Kidney epithelial cell (primary cell): ENCODE data around the gene USF2. TPM values are rescaled to one million over a fixed set of nuclear protein-coding genes. Genes with fewer than 3 reads are reported as not detected.

ENCODE experiments used
- DNase-seq: peaks from one replicate; pipeline ENCODE4 v3.0.0-alpha.2; 2010; ENCODE audit warnings: low read depth
- H3K27me3 ChIP-seq: 2 replicates; pipeline ENCODE4 v1.6.0; 2011; ENCODE audit warnings: low read length; ENCODE audit not compliant: control insufficient read depth, insufficient read depth
- H3K36me3 ChIP-seq: 2 replicates; pipeline ENCODE4 v1.5.1; 2011; ENCODE audit warnings: low read length; ENCODE audit not compliant: control insufficient read depth, insufficient read depth
- H3K4me3 ChIP-seq: 2 replicates; pipeline ENCODE4 v1.5.1; 2011; ENCODE audit warnings: low read depth, mild to moderate bottlenecking, control low read depth, low read length
- CTCF ChIP-seq: IDR thresholded peaks from 2 replicates; pipeline ENCODE4 v1.5.1; 2011; ENCODE audit warnings: mild to moderate bottlenecking, moderate library complexity, low read length, control low read depth, inconsistent platforms; ENCODE audit not compliant: insufficient read depth, poor library complexity, severe bottlenecking
- total RNA-seq: library from RNA; depleted of rRNA; stranded (reverse); fragments of >200 nt; gene quantifications from 2 replicates; pipeline ENCODE4 v1.2.3, GENCODE V29; 2015

USF2 gene
- total RNA-seq, 1 donor from 2014 or later, result 95.1 TPM

DNA sequence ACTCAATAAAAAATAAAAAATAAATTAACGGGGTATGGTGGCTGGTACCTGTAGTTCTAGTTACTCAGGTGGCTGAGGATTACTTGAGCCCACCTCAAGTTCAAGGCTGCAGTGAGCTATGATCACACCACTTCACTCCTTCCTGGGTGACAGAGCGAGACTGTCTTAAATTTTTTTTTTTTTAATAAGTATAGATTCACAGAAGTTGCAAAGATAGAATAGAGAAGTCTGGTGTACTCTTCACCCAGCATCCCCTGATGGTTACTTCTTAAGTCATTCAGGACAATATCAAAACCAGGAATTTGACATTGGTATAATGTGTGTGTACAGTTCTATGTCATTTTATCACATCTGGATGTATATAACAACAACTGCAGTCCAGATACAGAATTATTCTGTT is 52.5 kb downstream of the USF2 start:
- no peak for TF ChIP-seq CTCF
- Histone ChIP-seq H3K27me3 (no peaks in the 10 kb centered on the region), H3K4me3 (no peak overlapping the region), H3K36me3 (no peaks in the 10 kb centered on the region)
- DNase-seq, result no peak

DNA sequence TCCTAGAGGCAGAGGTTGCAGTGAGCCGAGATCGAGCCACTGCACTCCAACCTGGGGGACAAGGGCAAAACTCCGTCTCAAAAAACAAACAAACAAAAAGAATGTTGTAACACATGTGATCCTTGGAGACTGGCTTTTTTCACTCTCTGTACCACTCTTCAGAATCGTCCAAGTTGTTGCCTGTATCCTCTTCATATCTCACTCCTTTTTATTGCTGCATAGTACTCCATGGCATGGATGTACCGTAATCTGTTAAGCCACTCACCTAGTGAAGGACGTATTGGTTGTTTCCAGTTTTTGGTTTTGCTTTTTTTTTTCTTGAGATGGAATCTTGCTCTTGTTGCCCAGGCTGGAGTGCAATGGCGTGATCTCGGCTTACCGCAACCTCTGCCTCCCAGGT is 53.3 kb downstream of the USF2 start:
- no peak for DNase-seq
- H3K4me3 ChIP-seq, result no peak overlapping the region
- no peaks in the 10 kb centered on the region for H3K36me3 ChIP-seq
- TF ChIP-seq CTCF, result no peak
- no peaks in the 10 kb centered on the region for H3K27me3 ChIP-seq

DNA sequence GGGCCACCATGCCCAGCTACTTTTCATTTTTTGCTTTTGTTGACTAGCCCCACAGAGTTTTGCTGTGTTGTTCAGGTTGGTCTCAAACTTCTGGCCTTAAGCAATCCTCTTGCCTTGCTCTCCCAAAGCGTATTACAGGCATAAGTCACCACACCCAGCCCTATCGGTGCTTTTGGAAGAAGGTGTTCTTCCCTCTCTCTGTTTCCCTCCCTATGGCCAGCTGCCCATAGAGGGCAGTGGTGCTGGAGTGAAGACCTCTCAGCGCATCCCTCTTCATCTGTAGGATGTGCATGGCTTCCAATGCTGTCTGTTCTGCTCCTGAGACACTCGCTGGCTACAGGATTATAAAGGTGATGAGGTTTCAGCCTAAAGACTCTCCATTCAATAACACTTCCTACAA is 58.9 kb downstream of the USF2 start:
- DNase-seq, result no peak
- TF ChIP-seq CTCF, result peak; percentile 26
- H3K27me3 ChIP-seq, result peaks cover 2% of the 10 kb centered on the region
- no peak overlapping the region for H3K4me3 ChIP-seq
- no peaks in the 10 kb centered on the region for H3K36me3 ChIP-seq

DNA sequence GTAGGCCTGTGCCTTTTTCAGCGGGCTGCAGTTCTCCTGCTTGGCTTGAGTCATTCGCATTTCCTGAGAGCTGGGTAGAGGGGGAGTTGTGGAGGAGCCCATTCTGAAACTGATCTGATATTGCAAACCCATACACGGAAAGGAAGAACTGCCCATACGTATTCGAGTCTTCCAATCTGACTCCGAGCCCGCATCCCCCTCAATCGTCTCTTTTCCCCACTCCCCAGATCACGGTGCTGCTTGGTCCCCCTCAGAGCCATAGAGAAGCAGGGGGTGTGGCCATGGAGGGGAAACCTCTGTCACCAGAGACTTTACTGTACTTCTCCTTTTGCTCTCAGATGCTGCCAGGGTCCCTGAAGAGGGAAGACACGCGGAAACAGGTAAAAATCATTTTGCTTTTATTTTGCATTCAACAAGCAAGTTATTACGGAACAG is 60.1 kb downstream of the USF2 start, which contains the start of gene CD22:
Gene CD22, plus strand, starts transcription at position 337 of the 435 bp plus-strand sequence. CDS start 2,854 bp downstream, outside the sequence.
- Histone ChIP-seq H3K27me3 (peaks cover 2% of the 10 kb centered on the region), H3K4me3 (no peak within 1 kb of the TSS), H3K36me3 (no peaks in the 10 kb centered on the region)
- no peak for TF ChIP-seq CTCF
- no peak for DNase-seq

DNA sequence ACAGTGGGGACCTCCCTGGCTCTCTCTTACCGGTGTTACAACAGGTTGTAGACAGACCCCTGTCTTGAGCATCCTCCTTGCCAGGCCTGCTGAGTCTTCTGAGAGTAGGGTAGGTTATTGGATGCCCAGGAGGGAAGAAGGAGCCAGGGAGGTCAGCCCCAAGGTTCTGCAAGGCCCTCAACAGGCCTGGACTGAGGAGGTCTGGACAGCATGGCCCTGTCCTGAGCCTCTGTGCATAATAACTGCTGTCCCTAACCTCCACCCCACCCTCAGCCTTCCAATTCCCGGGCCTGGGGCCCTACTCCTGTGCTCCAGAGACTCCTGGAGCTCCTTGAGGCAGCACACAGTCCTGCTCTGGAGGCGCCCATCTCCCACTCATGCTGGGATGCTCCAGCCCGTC is 60.6 kb downstream of the USF2 start:
- no peaks in the 10 kb centered on the region for H3K36me3 ChIP-seq
- H3K27me3 ChIP-seq, result peaks cover 2% of the 10 kb centered on the region
- TF ChIP-seq CTCF, result no peak
- no peak overlapping the region for H3K4me3 ChIP-seq
- DNase-seq, result no peak

Other genes starting within 250 kb of the USF2 start
- 1.6 and 1.8 TPM in 2 replicates for gene SCN1B, start 238.5 kb upstream of the USF2 start, total RNA-seq
- 1.6 and 2.3 TPM in 2 replicates for gene HPN, start 227.2 kb upstream of the USF2 start, total RNA-seq
- gene FXYD3, start 153.1 kb upstream of the USF2 start, total RNA-seq, result 0.50 and 0.89 TPM in 2 replicates
- gene LGI4, start 133.9 kb upstream of the USF2 start, total RNA-seq, result not detected in 2 replicates
- not detected in 2 replicates for gene FXYD1, start 130.1 kb upstream of the USF2 start, total RNA-seq
- gene FXYD7, start 125.7 kb upstream of the USF2 start, total RNA-seq, result not detected in 2 replicates
- gene FXYD5, start 114.2 kb upstream of the USF2 start, total RNA-seq, result 135 and 153 TPM in 2 replicates
- gene FAM187B, start 40.2 kb upstream of the USF2 start, total RNA-seq, result not detected in 2 replicates
- 147 and 247 TPM in 2 replicates for gene LSR, start 20.0 kb upstream of the USF2 start, total RNA-seq
- not detected in 2 replicates for gene HAMP, start 13.6 kb downstream of the USF2 start, total RNA-seq
- 0.04 TPM in 1 of 2 replicates, not detected in the other for gene MAG, start 23.2 kb downstream of the USF2 start, total RNA-seq
- 0.75 and 2.9 TPM in 2 replicates for gene CD22, start 60.2 kb downstream of the USF2 start, total RNA-seq
- gene FFAR1, start 78.9 kb downstream of the USF2 start, total RNA-seq, result 0.04 TPM in 1 of 2 replicates, not detected in the other
- not detected in 2 replicates for gene FFAR3, start 89.5 kb downstream of the USF2 start, total RNA-seq
- gene GPR42, start 102.1 kb downstream of the USF2 start, total RNA-seq, result not detected in 2 replicates
- not detected in 2 replicates for gene FFAR2, start 179.3 kb downstream of the USF2 start, total RNA-seq
- not detected in 2 replicates for gene KRTDAP, start 221.5 kb downstream of the USF2 start, total RNA-seq
- 219 and 266 TPM in 2 replicates for gene DMKN, start 244.7 kb downstream of the USF2 start, total RNA-seq